A673 (cell line): ENCODE results near the gene ABCA2.

ENCODE experiments used
- CTCF ChIP-seq: fragments of 300-800, 200-600 bp; sonication (generic); conservative IDR thresholded peaks from 2 replicates; pipeline ENCODE4 v1.5.1; 2017; ENCODE audit warnings: low read depth, mild to moderate bottlenecking, antibody characterized with exemption, low read length, moderate library complexity, mixed read lengths
- EZH2 ChIP-seq: fragments of 200-600 bp; sonication (generic); IDR thresholded peaks from 2 replicates; pipeline ENCODE4 v1.6.1; 2017; ENCODE audit warnings: borderline replicate concordance, low read depth, mild to moderate bottlenecking, mixed read lengths, antibody characterized with exemption, low read length; ENCODE audit not compliant: poor library complexity, severe bottlenecking

GRCh38 chr9:137054932-137055384, 26.9 kb upstream of the ABCA2 start:
- TF ChIP-seq CTCF (no peak), EZH2 (no peak)
